ENCODE data around the gene CHRNA1.

GRCh38 chr2:174776223-174776622 is 12.0 kb upstream of the CHRNA1 start:
- TF ChIP-seq CTCF (IDR thresholded peaks at IDR 0.05; ENCODE audit: insufficient read depth, low read depth, low read length) (no peak), EZH2 (IDR thresholded peaks at IDR 0.05; ENCODE audit: insufficient read depth, low read length) (no peak)
